Testis (tissue), 3 donors: ENCODE results near the gene PPP6R1. TPM values are rescaled to one million over a fixed set of nuclear protein-coding genes. Genes with fewer than 3 reads are reported as not detected.

Experiments
- DNase-seq: peaks from one replicate; pipeline ENCODE4 v3.0.0-alpha.2; 2019
- H3K27ac ChIP-seq, 2 donors: fragments of 200-600 bp; sonication (generic); one replicate each; pipeline ENCODE4 v1.5.1; 2019
- H3K27me3 ChIP-seq: fragments of 200-600 bp; sonication (generic); one replicate; pipeline ENCODE4 v1.5.1; 2019
- H3K36me3 ChIP-seq: fragments of 200-600 bp; sonication (generic); one replicate; pipeline ENCODE4 v1.5.1; 2017; ENCODE audit warnings: low read depth; ENCODE audit errors: missing control alignments
- H3K4me1 ChIP-seq: fragments of 200-600 bp; sonication (generic); one replicate; pipeline ENCODE4 v1.5.1; 2019
- H3K4me3 ChIP-seq, 2 donors: fragments of 200-600 bp; sonication (generic); one replicate each; pipeline ENCODE4 v1.5.1; 2017 to 2019
- H3K9me3 ChIP-seq: fragments of 200-600 bp; sonication (generic); one replicate; pipeline ENCODE4 v1.5.1; 2017
- POLR2A ChIP-seq: fragments of 450-650 bp; IDR thresholded peaks from one replicate; pipeline ENCODE4 v1.6.1; 2017; ENCODE audit warnings: antibody characterized with exemption, mild to moderate bottlenecking, moderate library complexity
- WGBS, 2 donors: methylation state at CpG; one replicate each; pipeline ENCODE4 v1.1.5; 2018; 5-methylcytosine and 5-hydroxymethylcytosine counted together
- intact Hi-C: fragments of 100-400 bp; cut with DNase I; formaldehyde crosslinking; loops from one replicate; pipeline ENCODE4 v1.15.1; 2023; ENCODE audit warnings: low total_unique reads
- polyA plus RNA-seq: library from polyadenylated mRNA; stranded (reverse); fragments of 350-450 nt; fragmentation: Illumina TruSeq; extraction: RNeasy Lipid Tissue Mini Kit (QIAGEN cat#74804); gene quantifications from one replicate; pipeline ENCODE4 v1.2.3, GENCODE V29; 2014; ENCODE audit warnings: low read depth, low replicate concordance; ENCODE audit not compliant: insufficient read depth
- total RNA-seq, 2 donors: library from RNA; depleted of rRNA; stranded (reverse); fragments of >200 nt; gene quantifications; one replicate each; pipeline ENCODE4 v1.2.3, GENCODE V29; 2016
- TF ChIP-seq, protein P1 (sequence below), 3 experiments: fragments of 450-650 bp in 2 of 3; fragments of 200-600 bp in 1 of 3; sonication (generic) in 1 of 3; IDR thresholded peaks; one replicate each; pipeline ENCODE4 v1.5.1; 2016 to 2019; ENCODE audit warnings: antibody characterized with exemption in 3 of 3, mild to moderate bottlenecking in 2 of 3, moderate library complexity in 1 of 3

PPP6R1 gene
- total and polyA plus RNA-seq, 3 donors from 2014 or later: 178 to 217 (median 179) TPM

DNA sequence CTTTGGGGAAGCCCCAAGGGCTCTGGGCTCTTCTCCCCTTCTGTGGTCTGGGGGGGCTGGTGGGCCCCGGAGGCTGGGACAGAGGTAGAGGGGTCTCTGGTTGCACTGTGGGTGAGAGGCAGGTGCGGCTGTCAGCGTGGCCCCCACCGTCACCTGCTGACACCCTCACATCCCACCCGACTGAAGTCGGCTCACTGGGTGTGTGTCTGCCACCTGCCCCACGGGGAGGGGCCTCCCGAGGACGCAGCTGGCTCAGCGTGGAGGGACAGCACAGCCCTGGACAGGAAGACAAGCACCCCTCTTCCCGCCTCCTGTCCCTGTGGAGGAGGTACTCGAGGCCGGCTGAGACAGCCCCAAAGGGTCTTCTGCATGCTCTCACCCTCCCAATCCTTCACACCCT is 28.0 kb downstream of the PPP6R1 start:
- no peaks in the 10 kb centered on the region for H3K36me3 ChIP-seq
- no peak for DNase-seq
- no peaks in the 10 kb centered on the region for H3K4me1 ChIP-seq
- TF ChIP-seq, protein P1, sequence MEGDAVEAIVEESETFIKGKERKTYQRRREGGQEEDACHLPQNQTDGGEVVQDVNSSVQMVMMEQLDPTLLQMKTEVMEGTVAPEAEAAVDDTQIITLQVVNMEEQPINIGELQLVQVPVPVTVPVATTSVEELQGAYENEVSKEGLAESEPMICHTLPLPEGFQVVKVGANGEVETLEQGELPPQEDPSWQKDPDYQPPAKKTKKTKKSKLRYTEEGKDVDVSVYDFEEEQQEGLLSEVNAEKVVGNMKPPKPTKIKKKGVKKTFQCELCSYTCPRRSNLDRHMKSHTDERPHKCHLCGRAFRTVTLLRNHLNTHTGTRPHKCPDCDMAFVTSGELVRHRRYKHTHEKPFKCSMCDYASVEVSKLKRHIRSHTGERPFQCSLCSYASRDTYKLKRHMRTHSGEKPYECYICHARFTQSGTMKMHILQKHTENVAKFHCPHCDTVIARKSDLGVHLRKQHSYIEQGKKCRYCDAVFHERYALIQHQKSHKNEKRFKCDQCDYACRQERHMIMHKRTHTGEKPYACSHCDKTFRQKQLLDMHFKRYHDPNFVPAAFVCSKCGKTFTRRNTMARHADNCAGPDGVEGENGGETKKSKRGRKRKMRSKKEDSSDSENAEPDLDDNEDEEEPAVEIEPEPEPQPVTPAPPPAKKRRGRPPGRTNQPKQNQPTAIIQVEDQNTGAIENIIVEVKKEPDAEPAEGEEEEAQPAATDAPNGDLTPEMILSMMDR (IDR thresholded peaks at IDR 0.05): no peak
- no peak for TF ChIP-seq POLR2A
- H3K4me3 ChIP-seq: no peak overlapping the region
- H3K27me3 ChIP-seq: no peaks in the 10 kb centered on the region
- intact Hi-C loops: no loop called here
- H3K27ac ChIP-seq: no peak overlapping the region
- WGBS, 2 donors: 89 to 100% methylated on average over 4 to 12 of the region's 13 CpGs
- no peaks in the 10 kb centered on the region for H3K9me3 ChIP-seq

DNA sequence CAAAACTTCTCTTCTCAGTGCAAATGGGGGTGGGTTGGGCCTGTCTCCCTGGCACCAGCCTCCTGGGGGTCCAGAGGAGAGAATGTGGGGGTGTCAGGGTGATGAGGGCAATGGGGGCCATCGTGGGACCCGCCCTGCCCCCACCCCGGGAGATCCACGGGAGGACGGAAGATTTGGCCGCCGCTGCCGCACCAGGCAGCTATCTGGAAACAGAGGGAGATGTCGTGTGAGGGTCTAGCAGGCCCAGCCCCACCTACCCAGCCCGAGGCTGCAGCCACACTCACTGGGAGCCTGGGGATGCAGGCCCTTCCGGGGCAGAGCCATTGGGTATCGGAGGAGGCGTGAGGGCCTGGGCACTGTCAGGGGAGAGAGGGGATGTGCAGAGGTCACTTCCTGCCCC is 28.5 kb downstream of the PPP6R1 start:
- intact Hi-C loops: no loop called here
- 80 to 83% methylated on average over 10 to 13 of the region's 13 CpGs for WGBS, 2 donors
- no peak for TF ChIP-seq POLR2A

DNA sequence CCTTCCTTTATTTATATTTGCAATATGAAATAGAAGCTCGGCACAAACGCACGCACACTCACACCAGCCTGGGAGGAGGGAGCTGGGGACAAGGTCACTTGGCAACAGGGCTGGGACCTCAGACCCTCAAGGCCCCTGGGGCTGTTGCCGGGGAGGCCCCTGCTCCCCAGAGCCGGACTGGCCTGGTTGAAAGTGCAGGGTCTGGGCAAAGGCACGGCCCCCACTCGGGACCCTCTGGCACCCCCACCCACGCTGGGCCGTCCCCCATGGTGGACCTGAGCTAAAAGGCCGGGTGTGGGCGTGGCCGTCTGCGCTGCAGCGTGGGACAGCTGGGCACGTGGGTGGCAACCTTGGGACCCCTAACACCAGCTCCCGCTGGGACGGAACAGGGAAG is 29.0 kb downstream of the PPP6R1 start:
- DNase-seq: no peak
- no peaks in the 10 kb centered on the region for H3K36me3 ChIP-seq
- TF ChIP-seq, protein P1 (IDR thresholded peaks at IDR 0.05): no peak
- TF ChIP-seq POLR2A: no peak
- no peaks in the 10 kb centered on the region for H3K27me3 ChIP-seq
- H3K4me3 ChIP-seq: no peak overlapping the region
- no peaks in the 10 kb centered on the region for H3K9me3 ChIP-seq
- intact Hi-C loops: no loop called here
- H3K4me1 ChIP-seq: no peaks in the 10 kb centered on the region
- no peak overlapping the region for H3K27ac ChIP-seq
- 78% methylated on average over 17 of the region's 17 CpGs; no CpG with 5 or more reads in 1 of the 2 donors for WGBS, 2 donors

More for the DNA sequence above, 28.5 kb downstream of the PPP6R1 start:
- no peaks in the 10 kb centered on the region for H3K9me3 ChIP-seq
- H3K4me1 ChIP-seq: no peaks in the 10 kb centered on the region
- no peak overlapping the region for H3K27ac ChIP-seq
- DNase-seq: no peak
- H3K27me3 ChIP-seq: no peaks in the 10 kb centered on the region
- no peaks in the 10 kb centered on the region for H3K36me3 ChIP-seq
- no peak overlapping the region for H3K4me3 ChIP-seq

DNA sequence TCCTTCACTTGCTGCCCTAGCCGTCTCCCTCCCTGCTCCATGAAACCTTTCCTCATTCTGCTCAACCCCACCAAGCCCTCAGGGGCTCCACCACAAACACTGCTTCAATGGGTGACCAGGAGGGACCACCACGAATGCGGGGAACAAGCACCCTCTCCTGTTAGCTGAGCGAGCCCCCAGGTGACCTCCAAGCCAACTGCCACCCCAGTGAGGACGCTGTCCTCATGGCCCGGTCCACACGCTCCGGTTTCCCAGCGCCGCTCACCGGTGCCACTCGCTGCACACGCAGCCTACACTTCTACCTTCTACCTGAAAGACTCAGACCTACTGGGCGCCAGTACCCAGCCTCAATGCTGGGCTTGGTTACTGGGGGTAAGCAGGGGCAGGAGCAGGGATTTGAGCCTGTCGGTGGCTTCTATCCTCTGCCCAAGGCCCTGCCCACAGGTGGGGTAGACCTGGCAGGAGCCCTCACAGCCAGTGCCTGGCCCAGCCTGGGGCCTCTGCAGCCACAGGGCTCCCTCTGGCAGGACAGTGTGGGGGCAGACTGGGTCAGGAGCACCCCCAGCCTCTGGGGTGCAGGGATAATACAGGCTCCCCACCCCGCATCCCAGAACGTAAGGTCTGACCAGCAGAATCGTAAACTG is 29.6 kb downstream of the PPP6R1 start:
- Histone ChIP-seq H3K36me3 (no peaks in the 10 kb centered on the region), H3K4me1 (no peaks in the 10 kb centered on the region), H3K27ac (no peak overlapping the region), H3K4me3 (no peak overlapping the region), H3K27me3 (no peaks in the 10 kb centered on the region), H3K9me3 (no peaks in the 10 kb centered on the region)
- no peak for DNase-seq
- TF ChIP-seq POLR2A: no peak
- TF ChIP-seq, protein P1 (IDR thresholded peaks at IDR 0.05): no peak
- 85 to 95% methylated on average over 4 to 18 of the region's 18 CpGs for WGBS, 2 donors
- intact Hi-C loops: no loop called here

DNA sequence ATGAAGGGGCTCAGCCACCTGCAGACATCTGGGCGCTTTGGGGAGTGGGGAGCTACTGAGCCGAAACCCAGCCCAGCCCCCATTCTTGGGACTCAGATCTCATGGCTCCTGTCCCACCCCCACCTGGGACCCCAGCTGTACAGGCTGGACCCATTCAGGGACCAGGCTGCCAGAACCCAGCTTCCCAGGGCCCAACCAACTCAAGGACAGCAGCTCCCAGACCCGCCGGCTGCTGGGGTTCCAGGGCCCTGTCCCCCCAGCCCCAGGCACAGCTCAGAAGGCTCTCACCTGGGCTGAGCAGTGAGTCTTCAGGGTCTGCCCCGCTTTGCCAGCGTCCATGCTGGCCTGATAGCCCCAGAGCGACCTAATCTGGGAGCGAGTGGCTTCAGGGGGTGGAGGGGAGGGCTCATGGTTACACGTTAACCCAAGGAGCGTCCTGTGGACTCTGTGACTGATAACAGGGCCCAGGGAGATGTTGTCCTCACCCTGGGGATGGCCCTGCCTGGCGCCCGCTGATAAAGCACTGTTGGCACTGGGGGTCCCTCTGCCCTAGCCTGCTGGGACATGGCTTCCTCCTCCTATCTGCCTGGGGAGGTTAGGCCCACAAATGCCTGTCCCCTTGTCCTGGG is 30.3 kb downstream of the PPP6R1 start, which contains the start of gene TMEM86B:
Gene TMEM86B, minus strand, starts transcription at position 361 of the 629 bp plus-strand sequence. Its CDS starts 22 bp downstream, at position 339.
- H3K27ac ChIP-seq: no peak within 1 kb of the TSS
- H3K9me3 ChIP-seq: no peaks in the 10 kb centered on the region
- no peak within 1 kb of the TSS for H3K4me3 ChIP-seq
- intact Hi-C loops: no loop called here
- TF ChIP-seq, protein P1 (IDR thresholded peaks at IDR 0.05): no peak
- no peak for TF ChIP-seq POLR2A
- no peaks in the 10 kb centered on the region for H3K27me3 ChIP-seq
- 80% methylated on average over 12 of the region's 12 CpGs; no CpG with 5 or more reads in 1 of the 2 donors for WGBS, 2 donors
- H3K36me3 ChIP-seq: no peaks in the 10 kb centered on the region
- H3K4me1 ChIP-seq: no peaks in the 10 kb centered on the region
- DNase-seq: no peak
